Measurements from ENCODE around the gene NLGN3. TPM values are rescaled to one million over a fixed set of nuclear protein-coding genes. Genes with fewer than 3 reads are reported as not detected.
A peak's percentile ranks its signal among the peaks of the same experiment; 100 is the strongest.

Gene NLGN3
- total RNA-seq: under 1 TPM; 0.19 to 0.98 TPM

DNA sequence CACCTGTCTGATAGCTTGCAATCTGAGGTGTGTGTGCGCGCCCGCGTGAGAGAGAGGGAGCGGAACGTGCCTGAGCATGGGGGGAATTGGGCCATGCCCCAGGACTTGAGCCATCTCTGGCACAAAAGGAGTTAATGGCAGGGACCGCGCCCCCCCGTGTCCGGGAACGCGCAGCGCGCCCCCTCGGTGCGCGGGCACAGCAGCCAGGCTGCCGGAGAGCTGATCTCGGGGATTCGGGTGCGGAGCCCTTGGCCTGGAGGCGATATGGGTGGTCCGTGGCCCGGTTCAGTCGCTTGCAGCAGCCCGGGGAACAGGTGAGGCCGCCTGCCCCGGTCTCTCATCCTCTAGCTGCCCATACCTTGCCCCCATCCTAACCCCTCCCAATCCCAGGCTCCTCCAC lies at the start of gene NLGN3:
TSS of gene NLGN3 (plus strand) at position 191 of the 400 bp plus-strand sequence. CDS start 2,909 bp downstream, outside the sequence.
- Histone ChIP-seq H3K4me1 (peaks cover 0 to 13% of the 10 kb centered on the region in 2 donors), H3K27me3 (no peaks in the 10 kb centered on the region), H3K9me3 (no peaks in the 10 kb centered on the region), H3K4me3 (peak within 1 kb of the TSS in 1 of 2 donors; percentile 34), H3K36me3 (peaks cover 9% of the 10 kb centered on the region), H3K27ac (no peak within 1 kb of the TSS)
- TF ChIP-seq, protein P1, sequence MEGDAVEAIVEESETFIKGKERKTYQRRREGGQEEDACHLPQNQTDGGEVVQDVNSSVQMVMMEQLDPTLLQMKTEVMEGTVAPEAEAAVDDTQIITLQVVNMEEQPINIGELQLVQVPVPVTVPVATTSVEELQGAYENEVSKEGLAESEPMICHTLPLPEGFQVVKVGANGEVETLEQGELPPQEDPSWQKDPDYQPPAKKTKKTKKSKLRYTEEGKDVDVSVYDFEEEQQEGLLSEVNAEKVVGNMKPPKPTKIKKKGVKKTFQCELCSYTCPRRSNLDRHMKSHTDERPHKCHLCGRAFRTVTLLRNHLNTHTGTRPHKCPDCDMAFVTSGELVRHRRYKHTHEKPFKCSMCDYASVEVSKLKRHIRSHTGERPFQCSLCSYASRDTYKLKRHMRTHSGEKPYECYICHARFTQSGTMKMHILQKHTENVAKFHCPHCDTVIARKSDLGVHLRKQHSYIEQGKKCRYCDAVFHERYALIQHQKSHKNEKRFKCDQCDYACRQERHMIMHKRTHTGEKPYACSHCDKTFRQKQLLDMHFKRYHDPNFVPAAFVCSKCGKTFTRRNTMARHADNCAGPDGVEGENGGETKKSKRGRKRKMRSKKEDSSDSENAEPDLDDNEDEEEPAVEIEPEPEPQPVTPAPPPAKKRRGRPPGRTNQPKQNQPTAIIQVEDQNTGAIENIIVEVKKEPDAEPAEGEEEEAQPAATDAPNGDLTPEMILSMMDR (IDR thresholded peaks at IDR 0.05): no peak
- DNase-seq (ENCODE audit: low spot score): no peak

DNA sequence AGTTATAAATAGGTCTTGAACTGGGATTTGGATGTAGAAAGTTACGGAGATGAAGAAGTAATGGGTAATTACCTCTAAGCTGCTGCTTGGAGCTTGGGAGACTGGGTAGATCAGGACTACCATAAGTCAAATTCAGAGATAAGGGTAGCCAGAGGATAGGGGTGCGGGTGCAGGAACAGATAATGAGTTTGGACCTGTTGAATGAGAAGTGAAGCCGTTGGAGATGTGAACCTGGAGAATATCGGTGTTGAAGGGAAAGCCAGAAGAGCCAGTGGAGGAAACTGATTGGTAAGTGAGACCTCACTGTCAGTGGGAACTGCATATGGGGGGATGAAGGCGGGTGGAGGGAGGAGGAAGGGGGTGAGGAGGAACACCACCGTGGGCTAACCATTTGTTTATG lies 49.6 kb upstream of the NLGN3 start:
- TF ChIP-seq, protein P1 (IDR thresholded peaks at IDR 0.05): no peak
- no peak overlapping the region for H3K27ac ChIP-seq
- no peaks in the 10 kb centered on the region for H3K9me3 ChIP-seq

DNA sequence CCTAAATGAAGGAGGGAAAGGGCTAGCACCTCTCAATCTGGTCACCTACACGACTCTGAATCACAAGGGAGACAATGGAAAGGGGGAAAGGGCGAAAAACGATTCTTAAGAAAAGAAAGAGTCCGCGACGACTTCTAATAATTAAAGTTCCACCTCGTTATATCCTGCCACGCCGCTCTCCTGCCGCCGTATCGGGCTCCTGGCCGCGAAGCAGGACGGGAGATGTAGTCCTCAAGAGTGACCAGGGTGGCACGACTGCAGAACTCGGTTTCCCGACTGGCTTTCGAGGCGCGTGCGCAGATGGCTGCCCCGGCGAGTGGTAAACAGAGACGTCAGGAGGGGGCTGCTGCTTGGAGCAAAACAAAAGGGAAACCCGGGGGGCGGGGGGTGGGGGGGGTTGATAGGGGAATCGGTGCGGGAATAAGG lies 49.1 kb upstream of the NLGN3 start, which contains the start of gene FOXO4:
TSS of gene FOXO4 (plus strand) at position 297 of the 426 bp plus-strand sequence. CDS start 678 bp downstream, outside the sequence.
- Histone ChIP-seq H3K27ac (peak within 1 kb of the TSS; percentile 67 to 73), H3K36me3 (no peaks in the 10 kb centered on the region), H3K27me3 (no peaks in the 10 kb centered on the region), H3K4me3 (peak within 1 kb of the TSS; percentile 45 to 54), H3K9me3 (no peaks in the 10 kb centered on the region), H3K4me1 (peaks cover 0 to 13% of the 10 kb centered on the region in 2 donors)
- TF ChIP-seq, protein P1 (IDR thresholded peaks at IDR 0.05): no peak
- DNase-seq (ENCODE audit: low spot score): peak; percentile 92

More for the DNA sequence above, 49.6 kb upstream of the NLGN3 start:
- DNase-seq (ENCODE audit: low spot score): no peak
- peak overlapping the region; percentile 45 to 54 for H3K4me3 ChIP-seq
- H3K36me3 ChIP-seq: no peaks in the 10 kb centered on the region
- H3K27me3 ChIP-seq: no peaks in the 10 kb centered on the region
- H3K4me1 ChIP-seq: peaks cover 0 to 13% of the 10 kb centered on the region in 2 donors

DNA sequence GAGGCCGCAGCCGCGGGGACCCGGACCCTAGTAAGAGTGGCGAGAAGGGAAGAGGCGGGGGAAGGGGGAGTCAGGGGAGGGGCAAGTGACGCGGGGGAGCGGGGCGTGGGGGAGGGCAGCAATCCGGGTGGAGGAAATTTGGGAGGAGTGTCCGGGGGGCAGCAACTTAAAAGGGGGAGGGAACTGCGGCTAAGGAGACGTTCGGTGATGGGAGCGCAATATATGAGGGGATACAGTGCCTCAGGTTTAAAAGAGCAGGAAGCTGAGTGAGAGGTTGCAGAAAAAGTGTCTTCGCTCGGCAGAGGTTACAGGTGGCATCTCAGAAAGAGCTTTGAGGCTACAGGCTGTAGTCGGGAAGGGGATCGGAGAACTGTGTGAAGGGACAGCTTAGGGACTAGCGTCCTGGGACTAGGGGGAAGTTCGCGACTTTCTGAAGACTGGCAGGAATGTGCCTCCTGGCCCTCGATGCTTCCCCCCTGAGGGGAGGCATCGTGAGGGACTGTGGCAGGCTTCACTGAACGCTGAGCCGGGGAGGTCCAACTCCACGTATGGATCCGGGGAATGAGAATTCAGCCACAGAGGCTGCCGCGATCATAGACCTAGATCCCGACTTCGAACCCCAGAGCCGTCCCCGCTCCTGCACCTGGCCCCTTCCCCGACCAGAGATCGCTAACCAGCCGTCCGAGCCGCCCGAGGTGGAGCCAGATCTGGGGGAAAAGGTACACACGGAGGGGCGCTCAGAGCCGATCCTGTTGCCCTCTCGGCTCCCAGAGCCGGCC lies 48.5 kb upstream of the NLGN3 start:
- Histone ChIP-seq H3K27ac (peak overlapping the region; percentile 67 to 73), H3K27me3 (no peaks in the 10 kb centered on the region), H3K4me1 (peaks cover 0 to 13% of the 10 kb centered on the region in 2 donors), H3K36me3 (no peaks in the 10 kb centered on the region), H3K4me3 (peak overlapping the region; percentile 45 to 54), H3K9me3 (no peaks in the 10 kb centered on the region)
- TF ChIP-seq, protein P1 (IDR thresholded peaks at IDR 0.05): no peak
- DNase-seq (ENCODE audit: low spot score): peak; percentile 62

DNA sequence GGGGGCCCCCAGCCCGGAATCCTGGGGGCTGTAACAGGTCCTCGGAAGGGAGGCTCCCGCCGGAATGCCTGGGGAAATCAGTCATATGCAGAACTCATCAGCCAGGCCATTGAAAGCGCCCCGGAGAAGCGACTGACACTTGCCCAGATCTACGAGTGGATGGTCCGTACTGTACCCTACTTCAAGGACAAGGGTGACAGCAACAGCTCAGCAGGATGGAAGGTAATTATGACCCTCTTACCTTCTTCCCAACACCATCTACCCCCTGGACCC lies 47.9 kb upstream of the NLGN3 start:
- Histone ChIP-seq H3K9me3 (no peaks in the 10 kb centered on the region), H3K4me1 (peaks cover 0 to 13% of the 10 kb centered on the region in 2 donors), H3K36me3 (no peaks in the 10 kb centered on the region), H3K4me3 (peak overlapping the region; percentile 45 to 54), H3K27me3 (no peaks in the 10 kb centered on the region), H3K27ac (peak overlapping the region in 1 of 2 donors; percentile 73)
- DNase-seq (ENCODE audit: low spot score): no peak
- TF ChIP-seq, protein P1 (IDR thresholded peaks at IDR 0.05): no peak

Measured in right atrium auricular region (tissue), 2 donors.